Keratinocyte (primary cell): ENCODE results near the gene HID1. TPM values are rescaled to one million over a fixed set of nuclear protein-coding genes. Genes with fewer than 3 reads are reported as not detected.
A peak's percentile ranks its signal among the peaks of the same experiment; 100 is the strongest.
"Not testable (repeated sequence)": the region's sequence is repeated elsewhere in the genome, so short reads cannot be mapped to it uniquely, and the experiment has no call there.

Experiments
- DNase-seq: peaks from one replicate; pipeline ENCODE4 v3.0.0-alpha.2; 2011; ENCODE audit warnings: low read depth, missing footprints, low spot score
- FAIRE-seq: peaks from 2 replicates; lab custom pipeline; 2011; peaks lifted over from hg19 to GRCh38; lab: Jason Lieb, UNC
- H2AFZ ChIP-seq: 2 replicates; pipeline ENCODE4 v1.6.0; 2012; ENCODE audit warnings: low read length, control low read depth, inconsistent platforms; ENCODE audit not compliant: control insufficient read depth
- H3K27ac ChIP-seq: 2 replicates; pipeline ENCODE4 v1.5.1; 2011; ENCODE audit warnings: low read length; ENCODE audit not compliant: control insufficient read depth, insufficient read depth
- H3K27me3 ChIP-seq: 3 replicates; pipeline ENCODE4 v1.6.0; 2011; ENCODE audit warnings: low read length; ENCODE audit not compliant: control insufficient read depth, insufficient read depth; ENCODE audit errors: extremely low read depth
- H3K36me3 ChIP-seq, 2 experiments: 2 replicates in 1 of 2; 3 replicates in 1 of 2; pipeline ENCODE4 v1.5.1; 2011; ENCODE audit warnings: low read length in 2 of 2, mild to moderate bottlenecking in 1 of 2; ENCODE audit not compliant: control insufficient read depth in 2 of 2, insufficient read depth in 2 of 2; ENCODE audit errors: extremely low read depth in 1 of 2
- H3K4me1 ChIP-seq: 3 replicates; pipeline ENCODE4 v1.5.1; 2011; ENCODE audit warnings: low read length; ENCODE audit not compliant: control insufficient read depth, insufficient read depth; ENCODE audit errors: extremely low read depth
- H3K4me2 ChIP-seq: 3 replicates; pipeline ENCODE4 v1.6.0; 2011; ENCODE audit warnings: low read depth, low read length; ENCODE audit not compliant: control insufficient read depth, insufficient read depth; ENCODE audit errors: extremely low read depth
- H3K4me3 ChIP-seq, 3 experiments: fragments of 200-600 bp in 1 of 3; sonication (generic) in 1 of 3; 2 replicates in 2 of 3; 3 replicates in 1 of 3; pipeline ENCODE4 v1.5.1; 2011 to 2016; ENCODE audit warnings: low read length in 3 of 3, mild to moderate bottlenecking in 3 of 3, control low read depth in 2 of 3, inconsistent platforms in 1 of 3, low read depth in 1 of 3, mixed read lengths in 1 of 3, mixed run types in 1 of 3, moderate library complexity in 1 of 3; ENCODE audit not compliant: control insufficient read depth in 2 of 3, insufficient read depth in 2 of 3; ENCODE audit errors: extremely low read depth in 1 of 3
- H3K79me2 ChIP-seq: 2 replicates; pipeline ENCODE4 v1.6.0; 2012; ENCODE audit warnings: low read length; ENCODE audit not compliant: control insufficient read depth, insufficient read depth
- H3K9ac ChIP-seq: 3 replicates; pipeline ENCODE4 v1.6.0; 2011; ENCODE audit warnings: low read length; ENCODE audit not compliant: control insufficient read depth, insufficient read depth; ENCODE audit errors: extremely low read depth
- H3K9me1 ChIP-seq: 3 replicates; pipeline ENCODE4 v1.6.0; 2011; ENCODE audit warnings: low read length; ENCODE audit not compliant: control insufficient read depth, insufficient read depth; ENCODE audit errors: extremely low read depth
- H3K9me3 ChIP-seq: 2 replicates; pipeline ENCODE4 v1.5.1; 2012; ENCODE audit warnings: low read depth, low read length; ENCODE audit not compliant: control insufficient read depth
- H4K20me1 ChIP-seq: 3 replicates; pipeline ENCODE4 v1.6.0; 2011; ENCODE audit warnings: low read length; ENCODE audit not compliant: control insufficient read depth, insufficient read depth; ENCODE audit errors: extremely low read depth
- CTCF ChIP-seq, 3 experiments: IDR thresholded peaks in 1 of 3; conservative IDR thresholded peaks in 1 of 3; optimal IDR thresholded peaks in 1 of 3; 2 replicates in 2 of 3; 3 replicates in 1 of 3; pipeline versions ENCODE3 to v1.5.1; 2011; ENCODE audit warnings: low read length in 3 of 3, mild to moderate bottlenecking in 3 of 3, moderate library complexity in 2 of 3, control low read depth in 1 of 3, inconsistent platforms in 1 of 3; ENCODE audit not compliant: insufficient read depth in 2 of 3; ENCODE audit errors: extremely low read depth in 1 of 3
- EZH2 ChIP-seq: IDR thresholded peaks from one replicate; pipeline ENCODE4 v1.6.1; 2012; ENCODE audit warnings: inconsistent platforms, mild to moderate bottlenecking, low read length, moderate library complexity
- dilution Hi-C: fragments of 300-500 bp; cut with MboI; formaldehyde crosslinking; loops from one replicate; pipeline ENCODE4 v1.7.0; 2020; ENCODE audit warnings: low sequenced_read_pairs; ENCODE audit not compliant: extremely low pct_ligation_motif_present
- polyA plus RNA-seq, 5 experiments: library from polyadenylated mRNA; depleted of rRNA in 3 of 5; stranded (reverse) in 3 of 5; stranded (forward) in 1 of 5; unstranded in 1 of 5; fragments of >200 nt; gene quantifications; 1 replicate in 1 of 5; 2 replicates in 3 of 5; 3 replicates in 1 of 5; pipeline versions ENCODE4 v1.2.1 to v1.2.3, GENCODE V29; 2011 to 2012; ENCODE audit warnings: missing spikeins in 2 of 5, low read depth in 1 of 5, low replicate concordance in 1 of 5

Gene HID1
- polyA plus RNA-seq, 1 donor (not counting 4 experiments of a cell fraction or from before 2014, with no cell fraction given): 0.33 TPM

- H3K79me2 ChIP-seq: no peaks in the 10 kb centered on the region
- TF ChIP-seq CTCF (optimal IDR thresholded peaks at IDR 0.05 in 1 of 3, IDR thresholded peaks at IDR 0.05 in 1 of 3, conservative IDR thresholded peaks at IDR 0.05 in 1 of 3; ENCODE audit: extremely low read depth in 1 of 3, insufficient read depth in 2 of 3, low read length in 3 of 3): peak in 1 of 3 experiments; percentile 18
- no peak for TF ChIP-seq EZH2
- DNase-seq: no peak
- H3K9me1 ChIP-seq: no peaks in the 10 kb centered on the region
- H3K4me3 ChIP-seq: no peak overlapping the region
- peaks cover 0 to 22% of the 10 kb centered on the region in 2 experiments for H3K36me3 ChIP-seq
- no peak overlapping the region for H3K9ac ChIP-seq
- H3K27me3 ChIP-seq: no peaks in the 10 kb centered on the region
- H2AFZ ChIP-seq: no peak overlapping the region
- H4K20me1 ChIP-seq: no peaks in the 10 kb centered on the region
- H3K4me2 ChIP-seq: no peak overlapping the region
- dilution Hi-C loops: no loop called here
- FAIRE-seq: no peak
- no peak overlapping the region for H3K27ac ChIP-seq
- H3K9me3 ChIP-seq: no peaks in the 10 kb centered on the region
- H3K4me1 ChIP-seq: peaks cover 7% of the 10 kb centered on the region
These were observed 34.1 kb upstream of the HID1 start for GRCh38 chr17:75006653-75007052.

GRCh38 chr17:75006084-75006483 is 33.5 kb upstream of the HID1 start:
- H3K79me2 ChIP-seq, H3K27ac ChIP-seq, H2AFZ ChIP-seq, H3K4me1 ChIP-seq, H3K9ac ChIP-seq, H3K4me2 ChIP-seq, FAIRE-seq, H4K20me1 ChIP-seq, H3K27me3 ChIP-seq, H3K4me3 ChIP-seq, H3K9me3 ChIP-seq, dilution Hi-C loops, DNase-seq, H3K9me1 ChIP-seq: not testable (repeated sequence)
- H3K36me3 ChIP-seq: peaks cover 0 to 27% of the 10 kb centered on the region in 2 experiments

- dilution Hi-C loops: no loop called here
These were observed 32.7 kb upstream of the HID1 start for GRCh38 chr17:75005291-75005690.

More at GRCh38 chr17:75005291-75005690, 32.7 kb upstream of the HID1 start:
- no peak for DNase-seq
- H3K36me3 ChIP-seq: peaks cover 0 to 27% of the 10 kb centered on the region in 2 experiments
- no peak overlapping the region for H3K27ac ChIP-seq
- no peak for FAIRE-seq
- no peaks in the 10 kb centered on the region for H3K27me3 ChIP-seq
- H4K20me1 ChIP-seq: no peaks in the 10 kb centered on the region
- no peaks in the 10 kb centered on the region for H3K4me1 ChIP-seq
- no peaks in the 10 kb centered on the region for H3K9me3 ChIP-seq
- H3K9me1 ChIP-seq: no peaks in the 10 kb centered on the region
- no peak overlapping the region for H3K9ac ChIP-seq
- no peak overlapping the region for H3K4me3 ChIP-seq
- TF ChIP-seq CTCF (optimal IDR thresholded peaks at IDR 0.05 in 1 of 3, IDR thresholded peaks at IDR 0.05 in 1 of 3, conservative IDR thresholded peaks at IDR 0.05 in 1 of 3; ENCODE audit: extremely low read depth in 1 of 3, insufficient read depth in 2 of 3, low read length in 3 of 3): no peak
- TF ChIP-seq EZH2: no peak
- H3K4me2 ChIP-seq: no peak overlapping the region
- no peak overlapping the region for H2AFZ ChIP-seq
- no peaks in the 10 kb centered on the region for H3K79me2 ChIP-seq
